ENCODE measurements around the gene DCST2.

DCST2 gene

DNA sequence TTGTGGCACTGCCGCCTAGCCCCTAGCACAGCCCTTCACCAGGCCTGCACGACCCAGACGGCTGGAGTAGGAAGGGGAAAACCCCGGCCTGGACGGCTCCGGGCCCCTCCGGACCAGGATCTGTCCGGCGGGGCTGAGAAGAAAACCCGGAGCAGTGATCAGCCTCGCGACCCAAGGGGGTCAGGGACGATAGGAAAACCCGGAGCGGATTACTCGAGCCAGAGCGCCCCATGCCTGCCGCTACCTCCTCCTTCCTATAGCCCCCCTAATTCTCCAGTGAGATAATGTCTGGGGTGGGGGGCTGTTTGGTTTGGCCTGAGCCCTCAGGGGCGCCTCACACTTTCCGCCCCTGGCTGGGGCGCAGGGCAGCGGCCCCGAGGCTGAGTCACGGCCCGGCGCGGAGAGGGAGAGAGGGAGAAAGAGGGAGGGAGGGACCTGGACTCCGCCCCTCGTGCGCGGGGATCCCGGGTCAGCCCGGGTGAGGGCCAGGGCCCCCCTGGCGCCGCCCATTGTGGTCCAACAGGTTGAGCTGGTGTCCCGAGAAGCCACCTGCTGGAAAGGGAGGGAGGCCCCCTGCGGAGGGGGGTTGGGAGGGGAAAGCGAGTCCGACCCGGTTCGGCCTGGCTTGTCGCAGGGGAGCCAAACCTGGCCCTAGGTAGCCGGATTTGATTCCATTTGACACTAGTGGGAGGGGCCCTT lies 32.7 kb downstream of the DCST2 start:
- TF ChIP-seq, protein P1, sequence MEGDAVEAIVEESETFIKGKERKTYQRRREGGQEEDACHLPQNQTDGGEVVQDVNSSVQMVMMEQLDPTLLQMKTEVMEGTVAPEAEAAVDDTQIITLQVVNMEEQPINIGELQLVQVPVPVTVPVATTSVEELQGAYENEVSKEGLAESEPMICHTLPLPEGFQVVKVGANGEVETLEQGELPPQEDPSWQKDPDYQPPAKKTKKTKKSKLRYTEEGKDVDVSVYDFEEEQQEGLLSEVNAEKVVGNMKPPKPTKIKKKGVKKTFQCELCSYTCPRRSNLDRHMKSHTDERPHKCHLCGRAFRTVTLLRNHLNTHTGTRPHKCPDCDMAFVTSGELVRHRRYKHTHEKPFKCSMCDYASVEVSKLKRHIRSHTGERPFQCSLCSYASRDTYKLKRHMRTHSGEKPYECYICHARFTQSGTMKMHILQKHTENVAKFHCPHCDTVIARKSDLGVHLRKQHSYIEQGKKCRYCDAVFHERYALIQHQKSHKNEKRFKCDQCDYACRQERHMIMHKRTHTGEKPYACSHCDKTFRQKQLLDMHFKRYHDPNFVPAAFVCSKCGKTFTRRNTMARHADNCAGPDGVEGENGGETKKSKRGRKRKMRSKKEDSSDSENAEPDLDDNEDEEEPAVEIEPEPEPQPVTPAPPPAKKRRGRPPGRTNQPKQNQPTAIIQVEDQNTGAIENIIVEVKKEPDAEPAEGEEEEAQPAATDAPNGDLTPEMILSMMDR (IDR thresholded peaks at IDR 0.05; ENCODE audit: extremely low read depth, insufficient read depth, missing control alignments) = no peak
- DNase-seq (ENCODE audit: low spot score) = peak; percentile 90
- in situ Hi-C loops (cut with MboI; ENCODE audit: low pct_unique_long_range_greater_than_20kb, low sequenced_read_pairs, unreplicated experiment) = no loop called here

DNA sequence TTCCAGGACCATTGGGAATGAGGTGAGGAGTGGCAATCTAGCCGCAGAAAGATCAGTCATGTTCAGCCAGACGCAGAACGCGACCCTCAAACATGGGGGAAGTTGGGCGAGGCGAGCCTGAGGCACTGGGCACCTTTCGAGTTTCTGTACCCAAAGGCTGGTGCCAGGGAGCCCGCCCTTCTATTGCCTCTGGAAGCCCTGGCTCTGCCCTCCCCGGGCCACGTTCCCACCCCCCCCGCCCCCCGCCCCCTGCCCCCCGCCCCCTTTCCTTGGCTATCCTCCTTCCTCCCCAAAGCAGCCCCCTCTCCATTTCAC lies 33.2 kb downstream of the DCST2 start:
- DNase-seq (ENCODE audit: low spot score) = peak; percentile 58
- in situ Hi-C loops (cut with MboI; ENCODE audit: low pct_unique_long_range_greater_than_20kb, low sequenced_read_pairs, unreplicated experiment) = no loop called here
- TF ChIP-seq, protein P1 (IDR thresholded peaks at IDR 0.05; ENCODE audit: extremely low read depth, insufficient read depth, missing control alignments) = no peak

DNA sequence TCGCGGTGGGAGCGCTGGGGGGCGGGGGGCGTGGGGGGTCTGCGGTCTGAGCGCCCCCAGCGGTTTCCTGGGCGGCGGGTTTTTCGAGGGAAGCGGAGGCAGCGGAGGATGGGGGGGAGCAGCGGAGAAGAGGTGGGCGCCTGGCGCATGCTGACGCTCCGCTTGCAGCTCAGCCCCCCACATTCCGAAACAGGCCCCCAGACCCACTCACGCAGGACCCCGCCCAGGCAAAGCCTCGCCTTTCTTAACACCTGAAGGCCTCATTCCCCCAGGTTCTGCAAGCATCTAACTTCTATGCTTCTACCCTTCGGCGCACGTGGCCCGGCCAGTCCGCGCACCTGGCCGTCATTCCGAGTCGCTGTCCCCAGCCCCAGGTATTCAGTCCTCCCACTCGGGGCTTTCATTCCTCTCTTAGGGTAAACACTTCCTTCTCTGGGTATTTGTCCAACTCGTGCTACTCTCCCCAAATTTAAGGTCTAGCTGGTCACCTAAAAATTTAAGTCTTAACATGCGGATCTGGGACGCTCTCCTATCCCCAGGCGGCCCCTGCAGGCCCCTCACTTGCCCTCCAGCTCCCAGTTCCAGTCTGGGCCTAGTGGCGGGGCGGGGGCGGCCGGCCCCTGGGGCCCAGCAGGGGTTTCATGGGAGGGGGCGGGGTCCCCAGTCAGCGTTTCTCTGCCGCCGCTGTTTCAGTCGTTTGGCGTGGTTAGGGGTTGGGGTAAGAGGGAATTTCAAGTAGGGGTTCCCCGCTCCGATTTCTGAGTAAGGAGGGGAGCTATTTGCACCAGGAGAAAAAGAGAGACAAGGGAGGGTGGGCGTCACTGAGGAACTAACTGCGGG lies 33.8 kb downstream of the DCST2 start:
- in situ Hi-C loops (cut with MboI; ENCODE audit: low pct_unique_long_range_greater_than_20kb, low sequenced_read_pairs, unreplicated experiment) = no loop called here

DNA sequence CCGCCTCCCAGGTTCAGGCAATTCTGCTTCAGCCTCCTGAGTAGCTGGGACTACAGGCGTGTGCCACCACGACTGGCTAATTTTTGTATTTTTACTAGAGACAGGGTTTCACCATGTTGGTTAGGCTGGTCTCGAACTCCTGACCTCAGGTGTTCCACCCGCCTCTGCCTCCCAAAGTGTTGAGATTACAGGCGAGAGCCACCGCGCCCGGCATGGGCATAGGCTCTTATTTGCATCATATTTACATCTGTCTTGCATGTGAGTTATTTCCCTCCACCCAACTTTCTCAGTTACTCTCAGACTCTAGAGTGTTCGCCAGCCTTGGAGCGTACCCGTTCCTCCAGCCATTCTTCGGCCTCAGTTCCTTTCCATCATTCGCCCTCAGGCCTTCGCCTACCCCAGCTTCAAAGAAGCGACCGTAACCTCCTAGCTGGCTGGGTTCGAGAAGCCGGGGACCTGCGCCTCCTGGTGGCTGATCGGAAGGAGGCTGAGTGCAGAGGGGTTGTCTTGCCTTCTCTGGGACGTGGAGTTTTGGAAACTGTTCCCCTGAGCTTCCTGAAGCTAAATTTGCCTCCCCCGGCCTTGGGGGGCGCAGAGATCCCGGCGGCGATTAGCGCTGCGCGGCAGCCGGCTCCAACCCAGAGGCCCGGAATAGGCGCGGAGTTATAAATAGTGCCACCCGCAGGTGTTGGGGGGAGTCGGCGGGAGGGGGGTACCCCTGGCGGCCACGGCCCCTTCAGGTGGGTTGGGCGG lies 34.6 kb downstream of the DCST2 start:
- TF ChIP-seq, protein P1 (IDR thresholded peaks at IDR 0.05; ENCODE audit: extremely low read depth, insufficient read depth, missing control alignments) = peak; percentile 82
- in situ Hi-C loops (cut with MboI; ENCODE audit: low pct_unique_long_range_greater_than_20kb, low sequenced_read_pairs, unreplicated experiment) = no loop called here
- DNase-seq (ENCODE audit: low spot score) = peak; percentile 81

More for the DNA sequence above, 33.8 kb downstream of the DCST2 start:
- TF ChIP-seq, protein P1 (IDR thresholded peaks at IDR 0.05; ENCODE audit: extremely low read depth, insufficient read depth, missing control alignments) = peak; percentile 0
- DNase-seq (ENCODE audit: low spot score) = peak; percentile 84

DNA sequence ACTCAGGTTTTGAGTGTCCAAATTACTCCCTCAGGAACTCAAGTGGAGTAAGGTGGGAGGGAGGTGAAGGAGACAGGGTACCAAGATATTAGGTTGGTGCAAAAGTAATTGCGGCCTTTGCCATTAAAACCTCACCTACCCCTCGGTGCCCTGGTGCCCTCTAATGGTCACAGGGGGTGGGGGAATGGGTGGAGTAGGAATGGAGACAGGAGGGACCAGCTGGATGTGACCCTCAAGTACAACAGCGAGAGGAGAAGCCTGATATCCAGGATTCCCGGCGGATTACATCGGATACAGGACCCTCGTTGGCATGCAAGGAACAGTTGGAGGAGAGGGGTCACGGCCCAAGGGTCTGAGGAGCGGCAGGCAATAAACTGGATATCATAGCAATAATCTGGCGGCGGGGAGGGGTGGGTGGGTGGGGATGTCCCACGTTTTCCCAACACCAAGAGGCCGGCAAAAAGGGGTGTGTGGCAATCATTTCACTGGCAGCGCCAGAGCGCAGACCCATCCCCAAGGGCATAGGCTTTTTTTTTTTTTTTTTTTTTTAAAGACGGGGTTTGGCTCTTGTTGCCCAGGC lies 35.3 kb downstream of the DCST2 start:
- TF ChIP-seq, protein P1 (IDR thresholded peaks at IDR 0.05; ENCODE audit: extremely low read depth, insufficient read depth, missing control alignments) = peak; percentile 31
- in situ Hi-C loops (cut with MboI; ENCODE audit: low pct_unique_long_range_greater_than_20kb, low sequenced_read_pairs, unreplicated experiment) = no loop called here
- no peak for DNase-seq (ENCODE audit: low spot score)
